C4-2B (cell line): ENCODE results near the gene SLC29A3.

Source experiments
- ZFX ChIP-seq: fragments of 450-650 bp; IDR thresholded peaks from 2 replicates; pipeline ENCODE4 v1.6.1; 2017
- TF ChIP-seq, protein P1 (sequence below): fragments of 450-650 bp; conservative IDR thresholded peaks from 2 replicates; pipeline ENCODE4 v1.5.1; 2017; ENCODE audit warnings: mild to moderate bottlenecking

DNA sequence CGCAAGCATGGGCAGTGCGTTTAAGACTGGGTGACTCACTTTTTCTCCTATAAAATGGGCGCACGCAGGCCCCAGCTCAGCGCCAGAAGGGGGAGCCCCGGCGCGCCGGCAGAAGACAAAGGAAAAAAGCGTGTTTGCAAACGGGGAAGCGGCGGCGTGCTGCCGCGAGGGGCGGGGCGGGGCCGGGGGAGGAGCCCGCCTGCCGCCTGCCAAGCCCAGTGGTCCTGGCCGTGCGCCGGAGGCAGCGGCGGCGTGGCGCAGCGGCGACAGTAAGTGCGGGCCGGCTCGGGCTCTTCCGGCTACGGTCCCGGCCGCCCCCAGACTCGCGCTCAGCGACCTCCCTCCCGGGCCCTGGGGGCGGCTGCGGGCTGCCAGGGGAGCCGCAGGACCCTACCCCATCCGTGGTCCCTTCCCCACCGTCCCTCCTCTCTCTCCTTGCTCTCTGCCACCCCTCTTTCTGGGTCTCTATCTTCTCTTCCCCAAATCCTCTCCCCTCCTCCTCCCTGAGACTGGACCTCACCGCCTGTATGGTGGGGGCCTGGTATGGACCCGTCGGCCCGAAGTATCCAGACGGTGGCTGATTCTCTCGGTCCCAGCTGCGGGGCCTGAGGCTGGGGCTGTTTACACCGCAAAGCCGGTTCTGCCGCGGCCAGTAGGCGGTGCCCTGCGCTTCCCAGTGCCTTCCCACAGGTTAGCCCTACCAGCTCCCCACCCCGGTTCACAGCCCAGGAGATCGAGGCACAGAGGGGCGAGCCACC, at the start of gene SLC29A3:
- TF ChIP-seq, protein P1, sequence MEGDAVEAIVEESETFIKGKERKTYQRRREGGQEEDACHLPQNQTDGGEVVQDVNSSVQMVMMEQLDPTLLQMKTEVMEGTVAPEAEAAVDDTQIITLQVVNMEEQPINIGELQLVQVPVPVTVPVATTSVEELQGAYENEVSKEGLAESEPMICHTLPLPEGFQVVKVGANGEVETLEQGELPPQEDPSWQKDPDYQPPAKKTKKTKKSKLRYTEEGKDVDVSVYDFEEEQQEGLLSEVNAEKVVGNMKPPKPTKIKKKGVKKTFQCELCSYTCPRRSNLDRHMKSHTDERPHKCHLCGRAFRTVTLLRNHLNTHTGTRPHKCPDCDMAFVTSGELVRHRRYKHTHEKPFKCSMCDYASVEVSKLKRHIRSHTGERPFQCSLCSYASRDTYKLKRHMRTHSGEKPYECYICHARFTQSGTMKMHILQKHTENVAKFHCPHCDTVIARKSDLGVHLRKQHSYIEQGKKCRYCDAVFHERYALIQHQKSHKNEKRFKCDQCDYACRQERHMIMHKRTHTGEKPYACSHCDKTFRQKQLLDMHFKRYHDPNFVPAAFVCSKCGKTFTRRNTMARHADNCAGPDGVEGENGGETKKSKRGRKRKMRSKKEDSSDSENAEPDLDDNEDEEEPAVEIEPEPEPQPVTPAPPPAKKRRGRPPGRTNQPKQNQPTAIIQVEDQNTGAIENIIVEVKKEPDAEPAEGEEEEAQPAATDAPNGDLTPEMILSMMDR: peak; percentile 90
- 0 out of 2 replicates have a peak, but pooled peaks have one; percentile 7 for TF ChIP-seq ZFX
